Subcutaneous adipose tissue (tissue), 4 donors: ENCODE results near the gene STAT5A. TPM values are rescaled to one million over a fixed set of nuclear protein-coding genes. Genes with fewer than 3 reads are reported as not detected.

ENCODE experiments used
- total RNA-seq, 4 donors: library from RNA; depleted of rRNA; stranded (reverse); fragments of >200 nt; gene quantifications; one replicate each; pipeline ENCODE4 v1.1.0, GENCODE V29; 2016
- TF ChIP-seq, protein P1 (sequence below): fragments of 450-650 bp; IDR thresholded peaks from one replicate; pipeline ENCODE4 v1.5.1; 2016; ENCODE audit warnings: low read depth, mild to moderate bottlenecking, control low read depth, antibody characterized with exemption, moderate library complexity

The STAT5A gene
- total RNA-seq, 4 donors from 2014 or later: 158 to 721 (median 285) TPM

DNA sequence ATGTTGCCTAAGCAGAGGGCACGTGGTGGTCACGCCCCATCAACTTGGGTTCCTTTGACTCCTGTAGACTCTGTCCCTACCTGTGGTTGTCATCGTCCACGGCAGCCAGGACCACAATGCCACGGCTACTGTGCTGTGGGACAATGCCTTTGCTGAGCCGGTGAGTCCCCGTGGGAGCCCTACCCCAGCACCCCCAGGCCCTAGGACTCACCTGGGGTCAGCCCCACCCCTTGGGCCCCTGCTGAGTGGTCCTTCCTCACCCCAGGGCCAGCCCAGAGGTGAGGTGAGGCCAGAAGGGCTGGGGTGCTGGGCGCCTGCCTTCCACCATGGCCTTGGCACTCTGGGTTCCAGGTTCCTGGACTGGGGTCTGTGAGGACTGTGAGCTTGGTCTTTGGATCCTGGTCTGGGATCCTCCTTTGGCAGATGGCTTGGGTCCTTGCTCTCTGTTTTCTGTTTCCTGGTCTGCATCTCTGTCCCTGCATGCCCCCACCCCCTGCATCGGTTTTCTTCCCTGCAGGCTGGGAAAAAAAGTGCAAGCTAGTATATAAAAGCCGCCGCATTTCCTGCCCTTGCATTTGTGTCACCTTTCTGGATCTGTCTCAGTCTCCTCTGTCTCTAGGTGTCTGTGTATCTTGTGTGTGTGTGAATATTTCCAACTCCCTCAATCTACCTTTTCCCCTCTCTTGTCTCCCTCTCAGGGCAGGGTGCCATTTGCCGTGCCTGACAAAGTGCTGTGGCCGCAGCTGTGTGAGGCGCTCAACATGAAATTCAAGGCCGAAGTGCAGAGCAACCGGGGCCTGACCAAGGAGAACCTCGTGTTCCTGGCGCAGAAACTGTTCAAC lies 17.5 kb downstream of the STAT5A start:
- TF ChIP-seq, protein P1, sequence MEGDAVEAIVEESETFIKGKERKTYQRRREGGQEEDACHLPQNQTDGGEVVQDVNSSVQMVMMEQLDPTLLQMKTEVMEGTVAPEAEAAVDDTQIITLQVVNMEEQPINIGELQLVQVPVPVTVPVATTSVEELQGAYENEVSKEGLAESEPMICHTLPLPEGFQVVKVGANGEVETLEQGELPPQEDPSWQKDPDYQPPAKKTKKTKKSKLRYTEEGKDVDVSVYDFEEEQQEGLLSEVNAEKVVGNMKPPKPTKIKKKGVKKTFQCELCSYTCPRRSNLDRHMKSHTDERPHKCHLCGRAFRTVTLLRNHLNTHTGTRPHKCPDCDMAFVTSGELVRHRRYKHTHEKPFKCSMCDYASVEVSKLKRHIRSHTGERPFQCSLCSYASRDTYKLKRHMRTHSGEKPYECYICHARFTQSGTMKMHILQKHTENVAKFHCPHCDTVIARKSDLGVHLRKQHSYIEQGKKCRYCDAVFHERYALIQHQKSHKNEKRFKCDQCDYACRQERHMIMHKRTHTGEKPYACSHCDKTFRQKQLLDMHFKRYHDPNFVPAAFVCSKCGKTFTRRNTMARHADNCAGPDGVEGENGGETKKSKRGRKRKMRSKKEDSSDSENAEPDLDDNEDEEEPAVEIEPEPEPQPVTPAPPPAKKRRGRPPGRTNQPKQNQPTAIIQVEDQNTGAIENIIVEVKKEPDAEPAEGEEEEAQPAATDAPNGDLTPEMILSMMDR: no peak

DNA sequence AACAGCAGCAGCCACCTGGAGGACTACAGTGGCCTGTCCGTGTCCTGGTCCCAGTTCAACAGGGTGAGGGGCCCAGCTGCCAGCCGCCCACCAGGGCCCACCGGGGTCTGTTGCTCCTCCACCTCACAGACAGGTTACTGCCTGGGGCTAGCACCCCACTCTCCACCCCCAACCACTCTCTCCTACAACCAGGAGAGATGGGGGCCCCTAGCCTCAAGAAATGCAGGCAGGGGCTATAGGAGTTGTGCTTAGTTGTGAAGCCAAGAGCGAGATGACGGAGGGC lies 18.0 kb downstream of the STAT5A start:
- TF ChIP-seq, protein P1: no peak

DNA sequence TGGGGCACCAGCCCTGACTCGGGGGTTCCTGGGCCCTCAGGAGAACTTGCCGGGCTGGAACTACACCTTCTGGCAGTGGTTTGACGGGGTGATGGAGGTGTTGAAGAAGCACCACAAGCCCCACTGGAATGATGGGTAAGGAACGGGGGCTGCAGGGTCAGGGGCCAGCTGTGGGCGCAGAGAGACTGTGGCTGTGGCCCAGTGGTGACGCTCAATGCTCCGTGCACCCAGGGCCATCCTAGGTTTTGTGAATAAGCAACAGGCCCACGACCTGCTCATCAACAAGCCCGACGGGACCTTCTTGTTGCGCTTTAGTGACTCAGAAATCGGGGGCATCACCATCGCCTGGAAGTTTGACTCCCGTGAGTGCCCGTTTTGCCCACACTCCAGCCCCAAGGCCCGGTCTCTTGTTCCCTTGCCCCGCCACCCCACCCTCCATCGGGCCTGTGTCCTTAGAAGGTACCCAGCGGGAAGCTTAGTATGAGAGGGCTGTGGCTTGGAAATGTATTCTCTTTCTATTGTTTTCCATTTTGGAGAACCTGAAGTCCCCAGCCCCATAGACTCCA lies 19.1 kb downstream of the STAT5A start:
- TF ChIP-seq, protein P1: no peak

DNA sequence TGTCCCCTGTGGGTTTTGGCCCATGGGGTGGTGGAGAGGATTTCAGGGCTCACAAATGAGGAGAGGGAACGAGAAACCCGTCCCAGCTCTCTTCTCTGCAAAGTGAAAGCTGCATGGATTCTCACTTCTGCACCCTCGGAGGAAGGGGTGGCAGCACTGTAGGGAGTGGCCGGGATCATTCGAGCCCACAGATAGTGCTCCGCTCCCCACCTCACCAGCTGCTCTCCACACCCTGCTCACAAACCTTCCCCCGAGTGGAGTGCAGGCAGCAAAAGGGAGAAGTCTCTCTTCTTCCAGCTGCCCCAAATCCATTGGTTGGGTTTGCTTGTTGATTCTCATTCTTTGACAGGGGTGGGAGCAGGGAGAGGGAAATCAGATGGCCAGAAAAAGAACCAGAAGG lies 20.1 kb downstream of the STAT5A start:
- TF ChIP-seq, protein P1: no peak

DNA sequence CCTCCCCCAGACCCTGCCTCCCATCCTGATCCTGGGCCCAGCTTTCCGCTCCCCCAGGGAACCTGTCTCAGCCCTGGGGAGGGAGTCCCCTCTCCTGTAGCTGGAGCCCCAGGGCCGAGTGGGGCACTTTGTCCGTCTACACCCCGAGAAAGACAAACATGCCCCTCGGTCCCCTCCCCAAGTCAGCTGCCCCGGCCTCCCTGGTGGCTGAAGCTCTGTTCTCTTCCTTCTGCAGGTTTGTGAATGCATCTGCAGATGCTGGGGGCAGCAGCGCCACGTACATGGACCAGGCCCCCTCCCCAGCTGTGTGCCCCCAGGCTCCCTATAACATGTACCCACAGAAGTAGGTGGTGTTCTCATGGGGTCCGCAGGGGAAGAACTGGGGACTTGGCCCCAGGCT lies 20.8 kb downstream of the STAT5A start:
- TF ChIP-seq, protein P1: no peak

DNA sequence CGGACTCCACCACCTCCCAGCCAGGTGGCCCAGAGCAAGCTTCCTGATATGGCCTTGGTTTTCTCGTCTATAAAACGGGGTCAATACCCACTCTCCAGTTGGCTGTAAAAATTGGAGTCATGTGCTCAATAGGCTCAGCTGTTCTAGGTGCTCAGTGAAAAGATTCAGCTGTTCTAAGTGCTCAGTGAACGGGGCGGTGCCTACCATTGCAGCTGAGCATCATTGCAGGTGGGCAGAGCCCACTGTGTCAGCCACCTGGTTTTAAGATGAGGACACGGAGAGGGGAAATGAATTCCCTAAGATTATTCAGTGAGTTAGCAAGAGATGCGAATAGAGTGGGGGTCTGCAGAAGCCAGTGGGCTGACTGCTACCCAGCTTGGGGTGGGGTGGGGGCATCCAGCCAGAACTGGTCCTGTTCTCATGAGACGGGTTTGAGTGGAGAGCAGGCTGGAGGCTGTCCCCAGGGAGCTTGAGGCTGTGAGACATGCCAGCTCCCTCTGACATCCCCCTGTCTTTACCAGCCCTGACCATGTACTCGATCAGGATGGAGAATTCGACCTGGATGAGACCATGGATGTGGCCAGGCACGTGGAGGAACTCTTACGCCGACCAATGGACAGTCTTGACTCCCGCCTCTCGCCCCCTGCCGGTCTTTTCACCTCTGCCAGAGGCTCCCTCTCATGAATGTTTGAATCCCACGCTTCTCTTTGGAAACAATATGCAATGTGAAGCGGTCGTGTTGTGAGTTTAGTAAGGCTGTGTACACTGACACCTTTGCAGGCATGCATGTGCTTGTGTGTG lies 21.9 kb downstream of the STAT5A start:
- TF ChIP-seq, protein P1: no peak

DNA sequence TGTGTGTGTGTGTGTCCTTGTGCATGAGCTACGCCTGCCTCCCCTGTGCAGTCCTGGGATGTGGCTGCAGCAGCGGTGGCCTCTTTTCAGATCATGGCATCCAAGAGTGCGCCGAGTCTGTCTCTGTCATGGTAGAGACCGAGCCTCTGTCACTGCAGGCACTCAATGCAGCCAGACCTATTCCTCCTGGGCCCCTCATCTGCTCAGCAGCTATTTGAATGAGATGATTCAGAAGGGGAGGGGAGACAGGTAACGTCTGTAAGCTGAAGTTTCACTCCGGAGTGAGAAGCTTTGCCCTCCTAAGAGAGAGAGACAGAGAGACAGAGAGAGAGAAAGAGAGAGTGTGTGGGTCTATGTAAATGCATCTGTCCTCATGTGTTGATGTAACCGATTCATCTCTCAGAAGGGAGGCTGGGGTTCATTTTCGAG lies 22.5 kb downstream of the STAT5A start:
- TF ChIP-seq, protein P1: no peak
